Neural progenitor cell (in vitro differentiated cells): ENCODE data around the gene RNF39.
"Not testable (repeated sequence)": the region's sequence is repeated elsewhere in the genome, so short reads cannot be mapped to it uniquely, and the experiment has no call there.

ENCODE experiments used
- EZH2phosphoT487 ChIP-seq: fragments of 200-600 bp; sonication (generic); IDR thresholded peaks from 2 replicates; pipeline ENCODE4 v1.6.1; 2017; ENCODE audit warnings: antibody characterized with exemption
- TF ChIP-seq, protein P1 (sequence below): fragments of 200-600 bp; sonication (generic); IDR thresholded peaks from 2 replicates; pipeline ENCODE4 v1.5.1; 2017; ENCODE audit warnings: antibody characterized with exemption, mild to moderate bottlenecking

DNA sequence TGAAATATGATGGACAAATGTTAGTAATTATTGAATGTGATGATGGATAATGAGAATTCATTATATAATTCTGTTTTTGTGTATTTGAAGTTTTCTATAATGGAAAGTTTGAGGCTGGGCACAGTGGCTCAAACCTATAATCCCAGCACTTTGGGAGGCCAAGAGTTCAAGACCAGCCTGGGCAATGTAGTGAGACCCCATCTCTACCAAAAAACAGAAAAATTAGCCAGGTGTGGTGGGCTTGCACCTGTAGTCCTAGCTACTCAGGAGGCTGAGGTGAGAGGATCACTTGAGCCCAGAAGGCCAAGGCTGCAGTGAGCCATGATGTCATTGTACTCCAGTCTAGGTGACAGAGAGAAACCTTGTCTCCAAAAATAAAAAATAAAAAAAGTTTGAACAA lies 52.9 kb downstream of the RNF39 start:
- TF ChIP-seq, protein P1, sequence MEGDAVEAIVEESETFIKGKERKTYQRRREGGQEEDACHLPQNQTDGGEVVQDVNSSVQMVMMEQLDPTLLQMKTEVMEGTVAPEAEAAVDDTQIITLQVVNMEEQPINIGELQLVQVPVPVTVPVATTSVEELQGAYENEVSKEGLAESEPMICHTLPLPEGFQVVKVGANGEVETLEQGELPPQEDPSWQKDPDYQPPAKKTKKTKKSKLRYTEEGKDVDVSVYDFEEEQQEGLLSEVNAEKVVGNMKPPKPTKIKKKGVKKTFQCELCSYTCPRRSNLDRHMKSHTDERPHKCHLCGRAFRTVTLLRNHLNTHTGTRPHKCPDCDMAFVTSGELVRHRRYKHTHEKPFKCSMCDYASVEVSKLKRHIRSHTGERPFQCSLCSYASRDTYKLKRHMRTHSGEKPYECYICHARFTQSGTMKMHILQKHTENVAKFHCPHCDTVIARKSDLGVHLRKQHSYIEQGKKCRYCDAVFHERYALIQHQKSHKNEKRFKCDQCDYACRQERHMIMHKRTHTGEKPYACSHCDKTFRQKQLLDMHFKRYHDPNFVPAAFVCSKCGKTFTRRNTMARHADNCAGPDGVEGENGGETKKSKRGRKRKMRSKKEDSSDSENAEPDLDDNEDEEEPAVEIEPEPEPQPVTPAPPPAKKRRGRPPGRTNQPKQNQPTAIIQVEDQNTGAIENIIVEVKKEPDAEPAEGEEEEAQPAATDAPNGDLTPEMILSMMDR: not testable (repeated sequence)
- not testable (repeated sequence) for TF ChIP-seq EZH2phosphoT487
